HCT116 (cell line): ENCODE data around the gene HLA-B. TPM values are rescaled to one million over a fixed set of nuclear protein-coding genes. Genes with fewer than 3 reads are reported as not detected.
"Not testable (repeated sequence)": the region's sequence is repeated elsewhere in the genome, so short reads cannot be mapped to it uniquely, and the experiment has no call there.

Source experiments
- ATAC-seq: fragments of 200-7000 bp; cut with Tn5 transposase; 2 replicates; pipeline ENCODE4 v1.9.1; 2020; ENCODE audit warnings: mild to moderate bottlenecking, moderate library complexity
- BruUV-seq: library from RNA; stranded (reverse); fragments of 400-500 nt; replicated peaks from 2 replicates; lab custom pipeline; 2021; lab: Mats Ljungman, UMichigan
- CTCF ChIA-PET: fragments of 300-600 bp; sonication (Branson Sonifier 250); formaldehyde crosslinking; loops from one replicate; lab custom pipeline; 2021; ENCODE audit warnings: antibody characterized with exemption; lab: Charles Lee
- POLR2A ChIA-PET: fragments of 300-600, 350-600 bp; sonication (Branson Sonifier 250); formaldehyde crosslinking; loops from one replicate; lab custom pipeline; 2021; ENCODE audit warnings: antibody characterized with exemption; lab: Charles Lee
- RAD21 ChIA-PET, 2 experiments: fragments of 300-600 bp; sonication (Branson Sonifier 250); formaldehyde crosslinking; loops; one replicate each; lab custom pipeline; 2023; ENCODE audit warnings: low total read pairs in 2 of 2; ENCODE audit not compliant: uncharacterized antibody in 2 of 2, unreplicated experiment in 2 of 2, low non-redundant PET in 1 of 2; lab: Charles Lee
- DNase-seq: peaks from one replicate; pipeline ENCODE4 v3.0.0-alpha.2; 2010; ENCODE audit warnings: low read depth, low spot score
- H2AFZ ChIP-seq: fragments of 200-600 bp; shearing (Covaris generic), sonication (generic); 2 replicates; pipeline ENCODE4 v1.6.1; 2017; ENCODE audit warnings: low read depth, mixed run types, mixed read lengths, antibody characterized with exemption, low read length; ENCODE audit not compliant: poor library complexity, severe bottlenecking
- H3K27ac ChIP-seq: 2 replicates; pipeline ENCODE4 v1.5.1; 2012; ENCODE audit warnings: low read depth, low read length
- H3K27me3 ChIP-seq: fragments of 200-600 bp; sonication (generic); 2 replicates; pipeline ENCODE4 v1.6.1; 2016; ENCODE audit warnings: mixed run types, low read length, mixed read lengths; ENCODE audit not compliant: insufficient read depth
- H3K36me3 ChIP-seq, 2 experiments: fragments of 200-500 bp in 1 of 2; fragments of 200-600 bp in 1 of 2; sonication (Bioruptor generic) in 1 of 2; sonication (generic) in 1 of 2; 2 replicates each; pipeline versions ENCODE4 v1.5.1 to v1.6.1; 2014 to 2016; ENCODE audit warnings: low read length in 2 of 2, inconsistent platforms in 1 of 2, mixed read lengths in 1 of 2, mixed run types in 1 of 2; ENCODE audit not compliant: insufficient read depth in 2 of 2, control insufficient read depth in 1 of 2
- H3K4me1 ChIP-seq, 2 experiments: fragments of 200-600 bp in 1 of 2; sonication (generic) in 1 of 2; 2 replicates each; pipeline versions ENCODE4 v1.5.1 to v1.6.1; 2012 to 2017; ENCODE audit warnings: low read length in 2 of 2, inconsistent platforms in 1 of 2, mild to moderate bottlenecking in 1 of 2, mixed read lengths in 1 of 2, mixed run types in 1 of 2, moderate library complexity in 1 of 2; ENCODE audit not compliant: insufficient read depth in 2 of 2, control insufficient read depth in 1 of 2
- H3K4me2 ChIP-seq: fragments of 200-600 bp; sonication (generic); 2 replicates; pipeline ENCODE4 v1.6.1; 2017; ENCODE audit warnings: mixed run types, low read length, mixed read lengths
- H3K4me3 ChIP-seq, 2 experiments: fragments of 200-600 bp in 1 of 2; sonication (generic) in 1 of 2; replicated peaks in 1 of 2; 2 replicates each; pipeline ENCODE4 v1.5.1; 2011 to 2016; ENCODE audit warnings: low read length in 2 of 2, control low read depth in 1 of 2, low read depth in 1 of 2, mild to moderate bottlenecking in 1 of 2, mixed read lengths in 1 of 2, mixed run types in 1 of 2
- H3K79me2 ChIP-seq: fragments of 200-600 bp; sonication (generic); 2 replicates; pipeline ENCODE4 v1.6.1; 2017; ENCODE audit warnings: mild to moderate bottlenecking, mixed run types, low read length, moderate library complexity, mixed read lengths; ENCODE audit not compliant: insufficient read depth
- H3K9ac ChIP-seq: fragments of 200-600 bp; sonication (generic); 2 replicates; pipeline ENCODE4 v1.6.1; 2016; ENCODE audit warnings: low read length, mixed read lengths
- H3K9me2 ChIP-seq: fragments of 200-600 bp; sonication (generic), shearing (Covaris generic); 2 replicates; pipeline ENCODE4 v1.6.1; 2017; ENCODE audit warnings: mixed run types, mild to moderate bottlenecking, moderate library complexity; ENCODE audit not compliant: insufficient read depth
- H3K9me3 ChIP-seq, 2 experiments: fragments of 200-500 bp in 1 of 2; fragments of 200-600 bp in 1 of 2; sonication (Bioruptor generic) in 1 of 2; sonication (generic) in 1 of 2; 2 replicates each; pipeline ENCODE4 v1.6.1; 2014 to 2017; ENCODE audit warnings: low read length in 2 of 2, mixed read lengths in 2 of 2, inconsistent platforms in 1 of 2, low read depth in 1 of 2, mild to moderate bottlenecking in 1 of 2, mixed run types in 1 of 2, moderate library complexity in 1 of 2; ENCODE audit not compliant: control insufficient read depth in 1 of 2, insufficient read depth in 1 of 2
- H4K20me1 ChIP-seq: fragments of 200-600 bp; sonication (generic), shearing (Covaris generic); 2 replicates; pipeline ENCODE4 v1.6.1; 2017; ENCODE audit warnings: mixed run types, mild to moderate bottlenecking, moderate library complexity; ENCODE audit not compliant: insufficient read depth
- ATF3 ChIP-seq: IDR thresholded peaks from 2 replicates; pipeline ENCODE4 v1.6.1; 2012
- CBX3 ChIP-seq: IDR thresholded peaks from 2 replicates; pipeline ENCODE4 v1.6.1; 2012; ENCODE audit warnings: low read depth
- CEBPB ChIP-seq: IDR thresholded peaks from 2 replicates; pipeline ENCODE4 v1.6.1; 2012; ENCODE audit warnings: low read depth
- ELF1 ChIP-seq: IDR thresholded peaks from 2 replicates; pipeline ENCODE4 v1.6.1; 2012; ENCODE audit warnings: low read depth, borderline replicate concordance
- EZH2phosphoT487 ChIP-seq: fragments of 200-600 bp; IDR thresholded peaks from 2 replicates; pipeline ENCODE4 v1.6.1; 2018; ENCODE audit warnings: antibody characterized with exemption, borderline replicate concordance
- MAX ChIP-seq: IDR thresholded peaks from 2 replicates; pipeline ENCODE4 v1.6.1; 2012
- POLR2A ChIP-seq: IDR thresholded peaks from 2 replicates; pipeline ENCODE4 v1.7.0; 2011; ENCODE audit warnings: borderline replicate concordance; ENCODE audit not compliant: insufficient read depth, insufficient read length; ENCODE audit errors: extremely low read depth
- RAD21 ChIP-seq: IDR thresholded peaks from 2 replicates; pipeline ENCODE4 v1.6.1; 2012; ENCODE audit warnings: low read depth, mild to moderate bottlenecking
- REST ChIP-seq: IDR thresholded peaks from 2 replicates; pipeline ENCODE4 v1.6.1; 2012; ENCODE audit warnings: low read depth
- SP1 ChIP-seq: IDR thresholded peaks from 2 replicates; pipeline ENCODE4 v1.6.1; 2012; ENCODE audit warnings: low read depth
- TCF7L2 ChIP-seq: IDR thresholded peaks from 2 replicates; pipeline ENCODE4 v1.7.0; 2011; ENCODE audit warnings: borderline replicate concordance, inconsistent platforms; ENCODE audit not compliant: insufficient read depth, insufficient read length; ENCODE audit errors: extremely low read depth
- ZBTB33 ChIP-seq: IDR thresholded peaks from 2 replicates; pipeline ENCODE4 v1.6.1; 2011; ENCODE audit warnings: mild to moderate bottlenecking, low read length, moderate library complexity; ENCODE audit not compliant: insufficient replicate concordance; ENCODE audit errors: extremely low read depth
- ZNF274 ChIP-seq: fragments of 200-500 bp; sonication (Bioruptor generic); IDR thresholded peaks from 2 replicates; pipeline ENCODE4 v1.6.1; 2014; ENCODE audit warnings: mild to moderate bottlenecking, low read depth, low read length, inconsistent platforms
- intact Hi-C: fragments of 100-400 bp; cut with micrococcal nuclease; formaldehyde crosslinking; loops from 2 replicates; pipeline ENCODE4 v1.10.0; 2022
- total RNA-seq: library from RNA; stranded (reverse); gene quantifications from one replicate; pipeline ENCODE4 v1.2.1, GENCODE V29; 2021; ENCODE audit not compliant: unreplicated experiment

HLA-B gene
- total RNA-seq, 1 experiment from 2014 or later: 381 TPM

GRCh38 chr6:31388916-31389801, 32.2 kb upstream of the HLA-B start:
- peak; percentile 75 for ATAC-seq
- H4K20me1 ChIP-seq, H3K9me2 ChIP-seq, H3K79me2 ChIP-seq, DNase-seq, H3K9me3 ChIP-seq, H3K36me3 ChIP-seq, H2AFZ ChIP-seq, H3K4me2 ChIP-seq, H3K4me1 ChIP-seq, H3K9ac ChIP-seq, CTCF ChIA-PET, POLR2A ChIA-PET, RAD21 ChIA-PET, intact Hi-C loops, H3K27ac ChIP-seq, BruUV-seq, H3K27me3 ChIP-seq, H3K4me3 ChIP-seq: not testable (repeated sequence)

GRCh38 chr6:31386977-31387376, 30.0 kb upstream of the HLA-B start:
- no peaks in the 10 kb centered on the region for H3K4me1 ChIP-seq
- no peak overlapping the region for H3K27ac ChIP-seq
- ATAC-seq: no peak
- no TSS peak for BruUV-seq
- no peaks in the 10 kb centered on the region for H3K9me2 ChIP-seq
- H4K20me1 ChIP-seq: no peaks in the 10 kb centered on the region
- peaks cover 3% of the 10 kb centered on the region; the same call in 1 of the 2 replicates for H3K27me3 ChIP-seq
- RAD21 ChIA-PET: no interaction called here
- TF ChIP-seq ATF3 (no peak), CBX3 (no peak), POLR2A (no peak), ZNF274 (no peak), RAD21 (no peak), REST (no peak), CEBPB (no peak), ZBTB33 (no peak), SP1 (no peak), TCF7L2 (no peak), ELF1 (no peak), EZH2phosphoT487 (no peak), MAX (no peak)
- TF ChIP-seq, all 23 proteins: peak for 0
- H2AFZ ChIP-seq: no peak overlapping the region
- H3K36me3 ChIP-seq: no peaks in the 10 kb centered on the region
- H3K4me3 ChIP-seq: no peak overlapping the region
- no peaks in the 10 kb centered on the region for H3K9me3 ChIP-seq
- ChIA-PET CTCF (no interaction called here), POLR2A (no interaction called here)
- no peak overlapping the region for H3K9ac ChIP-seq
- H3K4me2 ChIP-seq: no peak overlapping the region
- H3K79me2 ChIP-seq: no peaks in the 10 kb centered on the region
- no peak for DNase-seq
- intact Hi-C loops: no loop called here
